Measurements from ENCODE around the gene RXFP4.

RXFP4 gene

GRCh38 chr1:155957411-155957915, 16.0 kb downstream of the RXFP4 start:
- in situ Hi-C loops (cut with MboI; ENCODE audit: low sequenced_read_pairs), result no loop called here

- in situ Hi-C loops (cut with MboI; ENCODE audit: low sequenced_read_pairs), result no loop called here
These were observed 18.8 kb downstream of the RXFP4 start for GRCh38 chr1:155960081-155960745.

GRCh38 chr1:155961937-155962336, 20.5 kb downstream of the RXFP4 start:
- in situ Hi-C loops (cut with MboI; ENCODE audit: low sequenced_read_pairs), result no loop called here

DNA sequence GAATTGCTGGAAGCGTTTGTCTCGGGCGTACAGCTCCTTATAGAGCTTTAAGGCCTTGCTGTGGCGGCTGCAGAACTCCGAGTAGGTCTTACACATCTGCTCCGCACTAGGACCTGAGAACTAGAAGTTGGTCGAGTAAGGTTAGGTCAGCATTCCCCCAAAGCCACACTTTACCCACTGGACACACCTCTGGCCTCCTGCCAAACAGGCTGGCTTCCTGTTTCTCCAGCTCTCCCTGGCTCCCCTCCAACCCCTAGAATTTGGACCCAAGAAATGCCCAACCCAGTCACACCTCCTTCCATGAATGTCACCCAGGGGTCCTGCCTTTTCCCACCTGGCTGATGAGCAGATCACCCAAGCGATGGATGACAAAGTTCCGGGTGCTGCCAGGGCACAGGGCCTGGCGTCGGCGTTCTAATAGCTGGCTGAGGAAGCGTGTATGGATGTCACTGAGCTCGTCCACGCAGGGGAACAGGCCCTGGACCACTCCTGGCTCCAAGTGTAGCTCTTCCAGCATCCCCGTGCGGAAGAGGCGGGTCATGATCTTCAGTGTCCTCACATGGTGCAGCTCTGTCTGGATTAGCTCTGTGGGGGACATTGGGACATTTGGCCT, 21.3 kb downstream of the RXFP4 start:
- in situ Hi-C loops (cut with MboI; ENCODE audit: low sequenced_read_pairs), result no loop called here

- in situ Hi-C loops (cut with MboI; ENCODE audit: low sequenced_read_pairs), result no loop called here
These were observed 22.8 kb downstream of the RXFP4 start for GRCh38 chr1:155964193-155964592.

DNA sequence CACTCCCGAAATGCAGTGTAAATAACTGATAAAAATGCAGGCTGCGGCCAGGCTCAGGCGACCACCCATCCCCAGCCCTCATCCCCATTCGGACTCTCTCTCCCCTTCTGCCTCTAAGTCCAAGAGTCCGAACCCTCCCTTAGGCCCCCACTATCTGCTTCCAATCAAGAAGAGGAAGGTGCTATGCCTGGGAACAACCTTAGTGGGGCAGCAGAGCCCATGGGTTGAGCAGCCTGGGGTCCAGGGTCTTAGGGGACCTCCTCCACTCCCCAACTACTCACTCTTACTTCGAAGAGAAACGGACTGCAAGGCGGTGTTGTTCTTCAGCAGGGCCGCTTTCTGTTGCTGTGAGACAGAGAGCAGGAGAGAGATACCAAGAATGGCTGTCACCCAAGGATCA, 24.7 kb downstream of the RXFP4 start:
- in situ Hi-C loops (cut with MboI; ENCODE audit: low sequenced_read_pairs), result no loop called here

GRCh38 chr1:155966750-155967149, 25.3 kb downstream of the RXFP4 start:
- in situ Hi-C loops (cut with MboI; ENCODE audit: low sequenced_read_pairs), result no loop called here

GRCh38 chr1:155967341-155968050, 26.1 kb downstream of the RXFP4 start:
- in situ Hi-C loops (cut with MboI; ENCODE audit: low sequenced_read_pairs), result no loop called here

DNA sequence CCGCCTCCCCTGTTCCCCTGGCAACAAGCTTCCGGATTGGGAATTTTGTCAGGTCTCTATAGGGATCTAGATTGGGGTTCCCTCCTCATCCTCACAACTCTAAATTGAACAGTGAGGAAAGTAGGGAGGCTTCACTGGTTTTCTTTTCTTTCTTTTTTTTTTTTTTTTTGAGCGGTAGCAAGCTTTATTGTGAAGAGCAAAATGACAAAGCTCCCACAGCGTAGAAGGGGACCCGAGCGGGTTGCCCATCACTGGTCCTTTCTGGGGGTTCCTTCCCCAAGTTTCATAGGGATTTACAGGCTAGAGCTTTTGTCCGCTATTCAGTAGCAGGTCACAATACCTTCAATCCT, 26.6 kb downstream of the RXFP4 start:
- in situ Hi-C loops (cut with MboI; ENCODE audit: low sequenced_read_pairs), result no loop called here

GRCh38 chr1:155968670-155969069, 27.2 kb downstream of the RXFP4 start:
- in situ Hi-C loops (cut with MboI; ENCODE audit: low sequenced_read_pairs), result no loop called here

- in situ Hi-C loops (cut with MboI; ENCODE audit: low sequenced_read_pairs), result no loop called here
These were observed 27.9 kb downstream of the RXFP4 start for GRCh38 chr1:155969377-155969791.

GRCh38 chr1:155970531-155971167, 29.2 kb downstream of the RXFP4 start:
- in situ Hi-C loops (cut with MboI; ENCODE audit: low sequenced_read_pairs), result no loop called here

- in situ Hi-C loops (cut with MboI; ENCODE audit: low sequenced_read_pairs), result no loop called here
These were observed 30.7 kb downstream of the RXFP4 start for GRCh38 chr1:155971910-155972809.

- in situ Hi-C loops (cut with MboI; ENCODE audit: low sequenced_read_pairs), result no loop called here
These were observed 32.3 kb downstream of the RXFP4 start for GRCh38 chr1:155973723-155974122.

- in situ Hi-C loops (cut with MboI; ENCODE audit: low sequenced_read_pairs), result no loop called here
These were observed 33.0 kb downstream of the RXFP4 start for GRCh38 chr1:155974208-155975115.

GRCh38 chr1:155975375-155976061, 34.1 kb downstream of the RXFP4 start:
- in situ Hi-C loops (cut with MboI; ENCODE audit: low sequenced_read_pairs), result no loop called here

GRCh38 chr1:155976062-155976912, 34.8 kb downstream of the RXFP4 start:
- in situ Hi-C loops (cut with MboI; ENCODE audit: low sequenced_read_pairs), result no loop called here

All from HL-60/S4 (cell line).